Activated T-cell treated with anti-CD3 and anti-CD28 coated beads, Interleukin-2, amount 50 U/mL, for 4 hours (primary cell): Measurements from ENCODE around the gene TSPAN4. TPM values are rescaled to one million over a fixed set of nuclear protein-coding genes. Genes with fewer than 3 reads are reported as not detected.

Experiments used
- ATAC-seq, 2 donors: fragments of 200-7000 bp; cut with Tn5 transposase; one replicate each; pipeline ENCODE4 v1.10.0; 2021
- DNase-seq: peaks from one replicate; pipeline ENCODE4 v3.0.0-alpha.2; 2020
- H3K27me3 Mint-ChIP-seq: one replicate; pipeline ENCODE4 v1.8.0; 2021; ENCODE audit warnings: low read depth, mixed read lengths
- H3K36me3 Mint-ChIP-seq: one replicate; pipeline ENCODE4 v1.8.0; 2022; ENCODE audit warnings: mixed read lengths; ENCODE audit not compliant: insufficient read depth
- H3K4me1 Mint-ChIP-seq: one replicate; pipeline ENCODE4 v1.8.0; 2021; ENCODE audit warnings: low read depth, mixed read lengths
- H3K4me3 Mint-ChIP-seq: one replicate; pipeline ENCODE4 v1.8.0; 2021; ENCODE audit warnings: mild to moderate bottlenecking, moderate library complexity, mixed read lengths
- H3K9me3 Mint-ChIP-seq: one replicate; pipeline ENCODE4 v1.8.0; 2021; ENCODE audit warnings: mixed read lengths
- total RNA-seq, 3 donors: library from RNA; stranded (reverse); gene quantifications; one replicate each; pipeline ENCODE4 v1.2.1, GENCODE V29; 2021

Gene TSPAN4
- total RNA-seq, 3 donors from 2014 or later: 4.6 to 6.0 (median 5.7) TPM

- Mint-ChIP-seq H3K4me3 (no peak overlapping the region), H3K9me3 (no peaks in the 10 kb centered on the region), H3K36me3 (no peaks in the 10 kb centered on the region), H3K4me1 (no peaks in the 10 kb centered on the region), H3K27me3 (no peaks in the 10 kb centered on the region)
- DNase-seq (no peak), ATAC-seq (no peak)
These were observed 21.5 kb downstream of the TSPAN4 start for GRCh38 chr11:863910-864827.

GRCh38 chr11:864898-865297 is 22.2 kb downstream of the TSPAN4 start:
- Mint-ChIP-seq H3K36me3 (no peaks in the 10 kb centered on the region), H3K27me3 (no peaks in the 10 kb centered on the region), H3K9me3 (no peaks in the 10 kb centered on the region), H3K4me3 (no peak overlapping the region), H3K4me1 (no peaks in the 10 kb centered on the region)
- DNase-seq (no peak), ATAC-seq (no peak)

GRCh38 chr11:865462-866430 is 23.1 kb downstream of the TSPAN4 start:
- ATAC-seq (no peak), DNase-seq (no peak)
- no peaks in the 10 kb centered on the region for H3K9me3 Mint-ChIP-seq
- H3K4me1 Mint-ChIP-seq: no peaks in the 10 kb centered on the region
- no peak overlapping the region for H3K4me3 Mint-ChIP-seq
- no peaks in the 10 kb centered on the region for H3K36me3 Mint-ChIP-seq
- no peaks in the 10 kb centered on the region for H3K27me3 Mint-ChIP-seq

GRCh38 chr11:866481-866880 is 23.8 kb downstream of the TSPAN4 start:
- no peak overlapping the region for H3K4me3 Mint-ChIP-seq
- ATAC-seq (no peak), DNase-seq (no peak)
- no peaks in the 10 kb centered on the region for H3K36me3 Mint-ChIP-seq
- no peaks in the 10 kb centered on the region for H3K4me1 Mint-ChIP-seq
- H3K9me3 Mint-ChIP-seq: no peaks in the 10 kb centered on the region
- no peaks in the 10 kb centered on the region for H3K27me3 Mint-ChIP-seq

- Mint-ChIP-seq H3K4me1 (no peaks in the 10 kb centered on the region), H3K4me3 (no peak overlapping the region), H3K36me3 (no peaks in the 10 kb centered on the region), H3K27me3 (no peaks in the 10 kb centered on the region), H3K9me3 (no peaks in the 10 kb centered on the region)
- DNase-seq: no peak
- ATAC-seq: no peak
These were observed 25.3 kb downstream of the TSPAN4 start for GRCh38 chr11:867856-868358.

GRCh38 chr11:868394-868793 is 25.7 kb downstream of the TSPAN4 start:
- no peaks in the 10 kb centered on the region for H3K27me3 Mint-ChIP-seq
- peaks cover 2% of the 10 kb centered on the region for H3K36me3 Mint-ChIP-seq
- DNase-seq (no peak), ATAC-seq (no peak)
- H3K4me1 Mint-ChIP-seq: no peaks in the 10 kb centered on the region
- no peak overlapping the region for H3K4me3 Mint-ChIP-seq
- no peaks in the 10 kb centered on the region for H3K9me3 Mint-ChIP-seq

- Mint-ChIP-seq H3K4me1 (no peaks in the 10 kb centered on the region), H3K9me3 (no peaks in the 10 kb centered on the region), H3K4me3 (no peak overlapping the region), H3K36me3 (peaks cover 6% of the 10 kb centered on the region), H3K27me3 (no peaks in the 10 kb centered on the region)
- DNase-seq (no peak), ATAC-seq (no peak)
These were observed 26.1 kb downstream of the TSPAN4 start for GRCh38 chr11:868802-869201.

GRCh38 chr11:869399-870126 is 26.9 kb downstream of the TSPAN4 start:
- H3K27me3 Mint-ChIP-seq: no peaks in the 10 kb centered on the region
- H3K4me1 Mint-ChIP-seq: no peaks in the 10 kb centered on the region
- H3K4me3 Mint-ChIP-seq: no peak overlapping the region
- DNase-seq (no peak), ATAC-seq (no peak)
- peaks cover 8% of the 10 kb centered on the region for H3K36me3 Mint-ChIP-seq
- H3K9me3 Mint-ChIP-seq: no peaks in the 10 kb centered on the region

- DNase-seq (no peak), ATAC-seq (no peak)
- H3K27me3 Mint-ChIP-seq: no peaks in the 10 kb centered on the region
- no peaks in the 10 kb centered on the region for H3K9me3 Mint-ChIP-seq
- peaks cover 8% of the 10 kb centered on the region for H3K36me3 Mint-ChIP-seq
- H3K4me3 Mint-ChIP-seq: no peak overlapping the region
- H3K4me1 Mint-ChIP-seq: no peaks in the 10 kb centered on the region
These were observed 27.4 kb downstream of the TSPAN4 start for GRCh38 chr11:870127-870413.

- Mint-ChIP-seq H3K4me1 (no peaks in the 10 kb centered on the region), H3K9me3 (no peaks in the 10 kb centered on the region), H3K36me3 (peaks cover 9% of the 10 kb centered on the region), H3K4me3 (no peak overlapping the region), H3K27me3 (no peaks in the 10 kb centered on the region)
- no peak for ATAC-seq
- DNase-seq: no peak
These were observed 27.8 kb downstream of the TSPAN4 start for GRCh38 chr11:870418-870817.

GRCh38 chr11:871472-871871 is 28.8 kb downstream of the TSPAN4 start:
- no peak for DNase-seq
- Mint-ChIP-seq H3K27me3 (no peaks in the 10 kb centered on the region), H3K4me3 (no peak overlapping the region), H3K4me1 (no peaks in the 10 kb centered on the region), H3K36me3 (peaks cover 16% of the 10 kb centered on the region), H3K9me3 (no peaks in the 10 kb centered on the region)
- ATAC-seq: no peak

GRCh38 chr11:872799-873198 is 30.1 kb downstream of the TSPAN4 start:
- H3K4me1 Mint-ChIP-seq: no peaks in the 10 kb centered on the region
- ATAC-seq: no peak
- H3K9me3 Mint-ChIP-seq: no peaks in the 10 kb centered on the region
- H3K4me3 Mint-ChIP-seq: no peak overlapping the region
- H3K27me3 Mint-ChIP-seq: no peaks in the 10 kb centered on the region
- no peak for DNase-seq
- peaks cover 18% of the 10 kb centered on the region for H3K36me3 Mint-ChIP-seq

- no peaks in the 10 kb centered on the region for H3K4me1 Mint-ChIP-seq
- H3K9me3 Mint-ChIP-seq: no peaks in the 10 kb centered on the region
- DNase-seq (no peak), ATAC-seq (no peak)
- no peaks in the 10 kb centered on the region for H3K27me3 Mint-ChIP-seq
- H3K4me3 Mint-ChIP-seq: no peak overlapping the region
- H3K36me3 Mint-ChIP-seq: peaks cover 18% of the 10 kb centered on the region
These were observed 31.1 kb downstream of the TSPAN4 start for GRCh38 chr11:873706-874105.

- H3K27me3 Mint-ChIP-seq: no peaks in the 10 kb centered on the region
- no peak for DNase-seq
- ATAC-seq: no peak
- H3K4me3 Mint-ChIP-seq: no peak overlapping the region
- H3K4me1 Mint-ChIP-seq: no peaks in the 10 kb centered on the region
- no peaks in the 10 kb centered on the region for H3K9me3 Mint-ChIP-seq
- peaks cover 23% of the 10 kb centered on the region for H3K36me3 Mint-ChIP-seq
These were observed 32.6 kb downstream of the TSPAN4 start for GRCh38 chr11:875203-875602.
